OCI-LY3 (cell line): Measurements from ENCODE around the gene IGFBP6.

Source experiments
- H2AFZ ChIP-seq: fragments of 200-600, 300-600 bp; shearing (Covaris generic); 2 replicates; pipeline ENCODE4 v1.6.0; 2014; ENCODE audit warnings: antibody characterized with exemption, low read depth, low read length
- H3K27ac ChIP-seq: fragments of 200-600, 300-600 bp; sonication (generic); 2 replicates; pipeline ENCODE4 v1.5.1; 2014; ENCODE audit warnings: mild to moderate bottlenecking, low read length, moderate library complexity, mixed read lengths
- H3K27me3 ChIP-seq: fragments of 200-600, 300-600 bp; sonication (generic); 2 replicates; pipeline ENCODE4 v1.6.1; 2014; ENCODE audit warnings: low read depth, low read length, mixed read lengths
- H3K36me3 ChIP-seq: fragments of 200-600, 300-600 bp; sonication (generic); replicated peaks from 2 replicates; pipeline ENCODE3; 2014; ENCODE audit warnings: low read depth, low read length, mixed read lengths
- H3K4me1 ChIP-seq: fragments of 300-600, 200-600 bp; sonication (generic); 2 replicates; pipeline ENCODE4 v1.6.1; 2014; ENCODE audit warnings: low read length, mixed read lengths
- H3K4me2 ChIP-seq: fragments of 200-600, 300-600 bp; sonication (generic); 2 replicates; pipeline ENCODE4 v1.6.1; 2014; ENCODE audit warnings: low read length, mixed read lengths
- H3K4me3 ChIP-seq: fragments of 300-600, 200-600 bp; sonication (generic); 2 replicates; pipeline ENCODE4 v1.5.1; 2014; ENCODE audit warnings: antibody characterized with exemption, mild to moderate bottlenecking, low read length, moderate library complexity
- H3K79me2 ChIP-seq: fragments of 300-600, 200-600 bp; shearing (Covaris generic); 2 replicates; pipeline ENCODE4 v1.6.1; 2014; ENCODE audit warnings: mild to moderate bottlenecking, low read length, mixed read lengths
- H3K9ac ChIP-seq: fragments of 300-600, 200-600 bp; shearing (Covaris generic); 2 replicates; pipeline ENCODE4 v1.6.0; 2014; ENCODE audit warnings: mild to moderate bottlenecking, low read length, moderate library complexity
- H3K9me3 ChIP-seq: fragments of 200-600, 300-600 bp; shearing (Covaris generic); 2 replicates; pipeline ENCODE4 v1.6.1; 2014; ENCODE audit warnings: low read length, mixed read lengths; ENCODE audit not compliant: insufficient read depth
- H4K20me1 ChIP-seq: fragments of 200-600, 300-600 bp; sonication (generic); 2 replicates; pipeline ENCODE4 v1.6.1; 2016; ENCODE audit warnings: low read length, mixed read lengths; ENCODE audit not compliant: insufficient read depth
- EZH2phosphoT487 ChIP-seq: fragments of 200-600 bp; shearing (Covaris generic); IDR thresholded peaks from 2 replicates; pipeline ENCODE4 v1.6.1; 2018; ENCODE audit warnings: antibody characterized with exemption, mixed run types, low read depth
- TF ChIP-seq, protein P1 (sequence below): fragments of 200-600, 300-600 bp; sonication (generic); IDR thresholded peaks from 2 replicates; pipeline ENCODE4 v1.5.1; 2014; ENCODE audit warnings: antibody characterized with exemption, low read length, low read depth

IGFBP6 gene

DNA sequence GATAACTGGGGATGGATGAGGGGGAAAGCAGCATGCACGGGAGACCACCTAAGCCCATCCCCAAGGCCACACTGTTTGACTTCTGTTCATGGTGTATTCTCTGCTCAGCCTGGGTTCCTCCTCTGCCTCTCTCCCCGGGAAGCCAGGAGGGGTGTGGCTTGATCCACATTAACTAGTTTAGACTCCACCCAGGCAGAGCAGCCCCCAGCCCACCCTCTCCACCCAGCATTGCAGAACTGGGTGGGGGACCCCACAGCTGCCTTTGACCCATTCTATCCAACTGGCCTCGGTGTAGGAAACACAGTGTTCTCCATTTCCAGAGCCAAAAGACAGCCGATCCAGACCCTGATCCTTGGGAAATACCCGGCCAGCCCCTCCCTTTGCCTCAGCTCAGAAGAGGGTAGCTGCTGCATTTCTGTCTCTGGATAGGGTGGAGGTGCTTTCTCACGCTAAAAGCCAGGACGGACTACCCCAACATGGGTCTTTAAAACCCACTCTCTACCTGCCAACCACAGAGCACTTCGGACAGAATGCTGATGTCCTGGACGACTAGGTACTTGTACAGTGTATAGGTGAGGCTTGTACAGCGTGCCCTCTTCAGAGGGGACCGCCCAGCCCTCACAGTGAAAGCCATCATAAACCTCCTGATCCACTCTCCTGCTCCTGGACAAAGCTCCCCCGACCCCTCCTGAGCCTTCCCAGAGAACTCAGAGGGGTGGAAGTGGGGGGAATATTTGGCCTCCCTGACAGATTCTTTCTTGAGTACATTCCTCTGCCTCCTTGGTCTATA lies 27.7 kb upstream of the IGFBP6 start:
- peaks cover 11% of the 10 kb centered on the region for H3K4me1 ChIP-seq
- H3K36me3 ChIP-seq: peaks cover 22% of the 10 kb centered on the region

DNA sequence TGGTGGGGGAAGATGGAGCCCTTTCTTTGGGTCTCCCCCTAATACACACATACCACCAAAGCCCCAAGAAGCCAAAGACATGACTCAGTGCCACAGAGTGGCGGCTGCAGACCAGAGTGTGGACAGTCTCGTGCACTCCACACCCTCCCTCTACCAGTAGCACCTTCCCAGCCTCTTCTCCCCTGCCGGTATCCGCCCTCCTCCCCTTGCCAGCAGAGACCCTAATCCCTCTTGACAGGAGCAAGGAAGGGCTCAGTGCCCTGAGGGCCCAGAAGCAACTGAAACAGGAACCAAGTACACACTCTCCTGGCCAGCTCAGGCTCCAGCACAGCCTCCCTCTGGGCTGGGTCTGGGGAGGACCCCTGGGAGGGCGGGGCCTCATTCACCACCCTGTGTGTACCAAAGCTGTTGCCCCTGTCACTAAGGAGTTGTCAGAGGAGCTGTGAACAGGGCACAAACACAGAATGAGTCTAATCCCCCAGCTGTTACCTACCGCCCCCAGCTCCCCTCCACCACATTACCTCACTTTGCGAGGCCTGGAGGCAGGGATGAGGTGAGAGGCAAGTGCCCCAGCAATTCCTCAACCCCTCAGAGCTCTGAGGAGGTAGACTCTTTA lies 26.5 kb upstream of the IGFBP6 start:
- Histone ChIP-seq H3K4me1 (peaks cover 11% of the 10 kb centered on the region), H4K20me1 (no peaks in the 10 kb centered on the region), H2AFZ (no peak overlapping the region)

More for the DNA sequence above, 27.7 kb upstream of the IGFBP6 start:
- Histone ChIP-seq H3K4me3 (no peak overlapping the region), H2AFZ (no peak overlapping the region), H3K9me3 (no peaks in the 10 kb centered on the region), H3K79me2 (no peaks in the 10 kb centered on the region), H3K27ac (no peak overlapping the region), H3K27me3 (no peaks in the 10 kb centered on the region), H3K9ac (no peak overlapping the region), H3K4me2 (no peak overlapping the region), H4K20me1 (no peaks in the 10 kb centered on the region)
- TF ChIP-seq, protein P1, sequence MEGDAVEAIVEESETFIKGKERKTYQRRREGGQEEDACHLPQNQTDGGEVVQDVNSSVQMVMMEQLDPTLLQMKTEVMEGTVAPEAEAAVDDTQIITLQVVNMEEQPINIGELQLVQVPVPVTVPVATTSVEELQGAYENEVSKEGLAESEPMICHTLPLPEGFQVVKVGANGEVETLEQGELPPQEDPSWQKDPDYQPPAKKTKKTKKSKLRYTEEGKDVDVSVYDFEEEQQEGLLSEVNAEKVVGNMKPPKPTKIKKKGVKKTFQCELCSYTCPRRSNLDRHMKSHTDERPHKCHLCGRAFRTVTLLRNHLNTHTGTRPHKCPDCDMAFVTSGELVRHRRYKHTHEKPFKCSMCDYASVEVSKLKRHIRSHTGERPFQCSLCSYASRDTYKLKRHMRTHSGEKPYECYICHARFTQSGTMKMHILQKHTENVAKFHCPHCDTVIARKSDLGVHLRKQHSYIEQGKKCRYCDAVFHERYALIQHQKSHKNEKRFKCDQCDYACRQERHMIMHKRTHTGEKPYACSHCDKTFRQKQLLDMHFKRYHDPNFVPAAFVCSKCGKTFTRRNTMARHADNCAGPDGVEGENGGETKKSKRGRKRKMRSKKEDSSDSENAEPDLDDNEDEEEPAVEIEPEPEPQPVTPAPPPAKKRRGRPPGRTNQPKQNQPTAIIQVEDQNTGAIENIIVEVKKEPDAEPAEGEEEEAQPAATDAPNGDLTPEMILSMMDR: no peak
- no peak for TF ChIP-seq EZH2phosphoT487

DNA sequence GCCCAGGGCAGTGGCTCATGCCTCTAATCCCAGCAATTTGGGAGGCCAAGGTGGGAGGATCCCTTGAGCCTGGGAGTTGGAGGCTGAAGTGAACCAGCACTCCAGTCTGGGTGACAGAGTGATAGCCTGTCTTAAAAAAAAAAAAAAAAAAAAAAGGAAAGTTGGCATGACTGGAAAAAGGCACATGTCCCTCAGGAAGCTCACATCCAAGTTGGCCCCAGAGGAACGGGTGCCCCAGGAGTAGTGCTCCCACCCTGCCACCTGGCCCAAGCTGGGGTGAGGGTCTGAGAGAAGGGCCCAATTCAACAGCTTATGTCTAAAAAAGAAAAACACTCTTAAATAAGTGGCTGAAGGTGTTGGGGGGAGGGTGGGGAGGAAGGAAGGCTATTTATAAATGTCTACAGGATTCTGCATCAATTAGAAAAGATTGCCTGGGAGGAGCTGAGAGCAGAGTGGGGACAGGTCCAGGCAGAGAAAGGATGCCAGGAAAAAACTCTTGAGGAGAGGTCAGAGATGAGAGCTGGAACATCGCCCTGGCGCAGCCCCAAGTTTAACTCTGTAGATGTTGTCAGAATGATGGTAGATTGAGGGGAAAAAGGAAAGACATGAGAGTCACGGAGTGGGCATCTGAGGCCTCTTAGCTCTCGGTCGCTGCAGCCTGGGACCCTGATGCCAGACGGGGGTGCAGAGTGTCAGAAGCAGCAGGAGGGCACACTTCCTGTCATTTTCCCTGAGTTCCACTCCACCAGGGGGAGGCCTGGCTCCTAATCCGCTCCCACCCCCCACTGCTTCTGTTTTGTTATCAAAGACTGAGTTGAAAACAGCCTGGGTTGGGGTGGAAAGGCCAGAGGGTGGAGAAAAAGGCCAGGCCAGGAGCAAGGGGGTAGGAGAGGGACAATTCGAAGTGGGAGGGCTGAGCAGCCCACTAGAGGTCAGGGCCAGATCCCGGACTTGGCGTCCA lies 25.6 kb upstream of the IGFBP6 start:
- Histone ChIP-seq H3K9ac (no peak overlapping the region), H3K27ac (no peak overlapping the region), H2AFZ (no peak overlapping the region)

More for the DNA sequence above, 26.5 kb upstream of the IGFBP6 start:
- Histone ChIP-seq H3K9me3 (no peaks in the 10 kb centered on the region), H3K36me3 (peaks cover 22% of the 10 kb centered on the region), H3K4me2 (no peak overlapping the region), H3K9ac (no peak overlapping the region), H3K4me3 (no peak overlapping the region), H3K27me3 (no peaks in the 10 kb centered on the region), H3K79me2 (no peaks in the 10 kb centered on the region), H3K27ac (no peak overlapping the region)
- no peak for TF ChIP-seq EZH2phosphoT487
- TF ChIP-seq, protein P1: no peak

More for the DNA sequence above, 25.6 kb upstream of the IGFBP6 start:
- no peak for TF ChIP-seq EZH2phosphoT487
- TF ChIP-seq, protein P1: no peak
- Histone ChIP-seq H3K79me2 (no peaks in the 10 kb centered on the region), H3K4me2 (no peak overlapping the region), H3K4me3 (no peak overlapping the region), H3K27me3 (no peaks in the 10 kb centered on the region), H3K36me3 (peaks cover 18% of the 10 kb centered on the region), H3K9me3 (no peaks in the 10 kb centered on the region), H3K4me1 (peaks cover 11% of the 10 kb centered on the region), H4K20me1 (no peaks in the 10 kb centered on the region)
